Lower lobe of right lung (tissue), 2 donors: ENCODE data around the gene MAD2L2. TPM values are rescaled to one million over a fixed set of nuclear protein-coding genes. Genes with fewer than 3 reads are reported as not detected.

Experiments used
- ATAC-seq, 2 donors: fragments of 200-7000 bp; cut with Tn5 transposase; one replicate each; pipeline ENCODE4 v1.9.1; 2020 to 2022; ENCODE audit warnings: mild to moderate bottlenecking in 2 of 2, moderate library complexity in 2 of 2
- DNase-seq: peaks from one replicate; pipeline ENCODE4 v3.0.0-alpha.2; 2020
- H3K27ac ChIP-seq: fragments of 200-600 bp; one replicate; pipeline ENCODE4 v1.8.0; 2022
- H3K27me3 ChIP-seq: fragments of 200-600 bp; one replicate; pipeline ENCODE4 v1.8.0; 2022; ENCODE audit warnings: low read depth
- H3K36me3 ChIP-seq: fragments of 200-600 bp; one replicate; pipeline ENCODE4 v1.8.0; 2022; ENCODE audit warnings: mild to moderate bottlenecking
- H3K4me1 ChIP-seq: fragments of 200-600 bp; one replicate; pipeline ENCODE4 v1.8.0; 2022
- H3K4me3 ChIP-seq: fragments of 200-600 bp; one replicate; pipeline ENCODE4 v1.8.0; 2022; ENCODE audit warnings: mild to moderate bottlenecking
- H3K9me3 ChIP-seq: fragments of 200-600 bp; one replicate; pipeline ENCODE4 v1.8.0; 2022
- CTCF ChIP-seq: fragments of 200-600 bp; IDR thresholded peaks from one replicate; pipeline ENCODE4 v1.8.0; 2022; ENCODE audit warnings: antibody characterized with exemption, mild to moderate bottlenecking
- intact Hi-C: fragments of 100-400 bp; cut with DNase I; formaldehyde crosslinking; loops from one replicate; pipeline ENCODE4 v1.11.0; 2022
- total RNA-seq: library from RNA; stranded (reverse); fragmentation: NEBNext Ultra II Directional; extraction: Animal tissue kit (Norgen Biotek cat#: 25700); gene quantifications from one replicate; pipeline ENCODE4 v1.2.1, GENCODE V29; 2021
- donor health status: DM: no; HTN: yes; CAD: no; lungs with severe emphysema.

The MAD2L2 gene
- total RNA-seq, 1 donor from 2014 or later = 20.8 TPM

GRCh38 chr1:11671544-11672286 lies 9.2 kb downstream of the MAD2L2 start:
- intact Hi-C loops = no loop called here
- Histone ChIP-seq H3K27me3 (no peaks in the 10 kb centered on the region), H3K4me1 (peaks cover 6% of the 10 kb centered on the region), H3K27ac (no peak overlapping the region), H3K36me3 (peaks cover 60% of the 10 kb centered on the region), H3K9me3 (no peaks in the 10 kb centered on the region), H3K4me3 (no peak overlapping the region)
- no peak for DNase-seq
- peak; percentile 40 to 46 for ATAC-seq
- TF ChIP-seq CTCF = no peak

GRCh38 chr1:11671205-11671543 lies 9.8 kb downstream of the MAD2L2 start:
- peaks cover 54% of the 10 kb centered on the region for H3K36me3 ChIP-seq

GRCh38 chr1:11670747-11671146 lies 10.2 kb downstream of the MAD2L2 start:
- Histone ChIP-seq H3K27me3 (no peaks in the 10 kb centered on the region), H3K4me1 (peaks cover 6% of the 10 kb centered on the region), H3K9me3 (no peaks in the 10 kb centered on the region), H3K27ac (peak overlapping the region; percentile 41), H3K4me3 (no peak overlapping the region), H3K36me3 (peaks cover 50% of the 10 kb centered on the region)
- DNase-seq = no peak
- ATAC-seq = no peak
- intact Hi-C loops = no loop called here
- TF ChIP-seq CTCF = no peak

More at GRCh38 chr1:11671205-11671543, 9.8 kb downstream of the MAD2L2 start:
- Histone ChIP-seq H3K9me3 (no peaks in the 10 kb centered on the region), H3K27ac (peak overlapping the region; percentile 41), H3K27me3 (no peaks in the 10 kb centered on the region), H3K4me1 (peaks cover 6% of the 10 kb centered on the region), H3K4me3 (no peak overlapping the region)
- DNase-seq (no peak), ATAC-seq (no peak)
- no peak for TF ChIP-seq CTCF
- intact Hi-C loops = no loop called here

- intact Hi-C loops = loop anchor here (10.0 kb wide), 1 partner anchor 46 kb away; no protein-coding TSS in a partner anchor
- H3K4me1 ChIP-seq = peaks cover 10% of the 10 kb centered on the region
- no peaks in the 10 kb centered on the region for H3K27me3 ChIP-seq
- no peak for ATAC-seq
- no peak overlapping the region for H3K27ac ChIP-seq
- H3K9me3 ChIP-seq = no peaks in the 10 kb centered on the region
- DNase-seq = no peak
- H3K4me3 ChIP-seq = no peak overlapping the region
- TF ChIP-seq CTCF = no peak
- peaks cover 30% of the 10 kb centered on the region for H3K36me3 ChIP-seq
These were observed 12.4 kb downstream of the MAD2L2 start for GRCh38 chr1:11668516-11668915.

- no peaks in the 10 kb centered on the region for H3K9me3 ChIP-seq
- DNase-seq = peak; percentile 72
- H3K27ac ChIP-seq = peak overlapping the region; percentile 86
- intact Hi-C loops = loop anchor here (10.0 kb wide), 1 partner anchor 50 kb away; no protein-coding TSS in a partner anchor
- peak; percentile 56 to 71 for ATAC-seq
- H3K4me3 ChIP-seq = peak overlapping the region; percentile 65
- TF ChIP-seq CTCF = no peak
- H3K36me3 ChIP-seq = peaks cover 25% of the 10 kb centered on the region
- no peaks in the 10 kb centered on the region for H3K27me3 ChIP-seq
- peaks cover 7% of the 10 kb centered on the region for H3K4me1 ChIP-seq
These were observed 16.4 kb downstream of the MAD2L2 start for GRCh38 chr1:11664336-11665065.
